ES-I3 (cell line): ENCODE results near the gene FAM156B.
"Not testable (repeated sequence)": the region's sequence is repeated elsewhere in the genome, so short reads cannot be mapped to it uniquely, and the experiment has no call there.

Experiments
- H3K36me3 ChIP-seq: 2 replicates; pipeline ENCODE4 v1.6.1; 2013; ENCODE audit warnings: mild to moderate bottlenecking, low read length, control low read depth, moderate library complexity; ENCODE audit not compliant: insufficient read depth
- H3K4me1 ChIP-seq: 2 replicates; pipeline ENCODE4 v1.6.1; 2013; ENCODE audit warnings: mild to moderate bottlenecking, control low read depth, low read length; ENCODE audit not compliant: insufficient read depth
- H3K9ac ChIP-seq: 2 replicates; pipeline ENCODE4 v1.6.1; 2013; ENCODE audit warnings: low read depth, mild to moderate bottlenecking, low read length, moderate library complexity
- H3K9me3 ChIP-seq: 2 replicates; pipeline ENCODE4 v1.6.1; 2013; ENCODE audit warnings: mild to moderate bottlenecking, low read length, moderate library complexity; ENCODE audit not compliant: control insufficient read depth, insufficient read depth

Gene FAM156B

DNA sequence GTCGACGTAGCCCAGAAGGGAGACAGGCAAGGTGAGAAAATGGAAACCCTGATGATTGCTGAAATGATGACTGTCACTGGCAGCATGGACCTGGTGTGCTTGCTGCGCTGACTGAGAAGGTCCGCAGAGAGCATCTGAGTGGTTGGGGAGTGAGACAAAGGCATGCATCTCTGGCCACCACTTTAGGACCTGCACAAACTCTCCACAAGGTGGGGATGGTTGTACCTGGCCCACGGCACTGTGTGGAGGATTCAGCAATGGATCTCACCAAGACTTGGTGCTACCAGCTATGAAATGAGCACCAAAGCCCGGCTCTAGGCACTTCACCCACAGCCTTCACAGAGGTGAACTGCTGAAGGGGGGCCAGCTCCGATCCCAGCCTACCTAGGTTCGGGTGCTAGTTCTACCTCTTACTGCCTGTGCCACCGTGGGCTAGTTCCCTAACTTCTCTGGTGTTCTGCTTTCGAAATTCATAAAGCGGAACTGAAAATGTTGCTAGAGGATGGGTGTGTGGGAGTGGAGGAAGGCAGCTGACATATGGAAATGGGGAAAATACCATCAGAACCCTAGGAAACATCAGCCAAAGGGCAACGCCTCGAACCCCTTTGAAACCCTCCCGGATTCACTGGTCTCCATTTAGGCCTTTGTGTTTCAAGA, 48.8 kb downstream of the FAM156B start:
- not testable (repeated sequence) for H3K9ac ChIP-seq, H3K9me3 ChIP-seq, H3K4me1 ChIP-seq, H3K36me3 ChIP-seq

- H3K9ac ChIP-seq, H3K36me3 ChIP-seq: not testable (repeated sequence)
These were observed 50.4 kb downstream of the FAM156B start for GRCh38 chrX:52947501-52947900.

DNA sequence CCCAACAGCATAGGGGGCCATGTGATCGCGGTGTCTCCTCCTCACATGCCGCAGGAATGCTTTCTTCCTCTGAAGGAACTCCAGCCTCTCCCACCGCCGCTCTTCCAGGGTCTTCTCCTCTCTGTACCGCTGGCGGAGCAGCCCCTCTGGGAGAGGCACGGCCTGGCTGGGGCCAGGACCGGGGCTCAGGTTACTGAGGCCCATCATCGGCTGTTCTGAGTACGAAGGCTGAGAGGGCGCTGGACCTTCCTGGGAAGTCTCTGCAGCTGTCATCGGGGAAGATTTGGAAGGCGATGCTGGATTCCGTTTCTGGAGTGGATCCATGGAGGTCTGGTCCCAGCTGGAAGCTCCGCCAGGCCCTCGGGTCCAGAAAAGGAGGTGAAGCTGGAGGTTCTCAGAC, 51.1 kb downstream of the FAM156B start:
- not testable (repeated sequence) for H3K36me3 ChIP-seq, H3K9me3 ChIP-seq, H3K4me1 ChIP-seq, H3K9ac ChIP-seq

More at GRCh38 chrX:52947501-52947900, 50.4 kb downstream of the FAM156B start:
- not testable (repeated sequence) for H3K4me1 ChIP-seq, H3K9me3 ChIP-seq

GRCh38 chrX:52949325-52949724, 52.2 kb downstream of the FAM156B start:
- not testable (repeated sequence) for H3K36me3 ChIP-seq, H3K9me3 ChIP-seq, H3K4me1 ChIP-seq, H3K9ac ChIP-seq

DNA sequence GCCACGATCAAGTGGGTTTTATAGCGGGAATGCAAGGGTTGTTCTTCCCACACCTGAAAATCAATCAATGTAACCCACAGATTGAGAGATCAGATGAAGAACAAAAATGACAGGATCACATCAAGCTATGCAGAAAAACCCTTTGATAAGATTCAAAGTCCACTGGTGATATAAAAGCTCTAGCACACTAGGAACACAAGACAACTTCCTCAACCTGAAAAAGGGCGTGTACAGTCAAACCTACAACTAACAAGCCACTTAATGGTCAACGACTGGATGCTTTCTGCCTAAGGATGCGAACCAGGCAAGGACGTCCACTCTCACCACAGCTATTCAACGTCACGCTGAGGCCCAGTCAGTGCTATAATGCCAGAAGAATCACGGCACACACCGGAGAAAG, 52.8 kb downstream of the FAM156B start:
- H3K4me1 ChIP-seq, H3K9me3 ChIP-seq, H3K36me3 ChIP-seq, H3K9ac ChIP-seq: not testable (repeated sequence)
